ENCODE results near the gene EIF4E3.

GRCh38 chr3:71721002-71721401 is 4.2 kb downstream of the EIF4E3 start:
- no peak for TF ChIP-seq POLR2A (IDR thresholded peaks at IDR 0.05; ENCODE audit: low read depth, low read length)
- TF ChIP-seq TAF1 (IDR thresholded peaks at IDR 0.05; ENCODE audit: borderline replicate concordance, low read depth, low read length) = no peak
- TF ChIP-seq POLR2AphosphoS5 (IDR thresholded peaks at IDR 0.05; ENCODE audit: low read depth, low read length) = no peak
